Memory B cell (primary cell): ENCODE data around the gene TXNDC17.
A peak's percentile ranks its signal among the peaks of the same experiment; 100 is the strongest.
"Not testable (repeated sequence)": the region's sequence is repeated elsewhere in the genome, so short reads cannot be mapped to it uniquely, and the experiment has no call there.

Experiments used
- ATAC-seq: fragments of 150-1000 bp; cut with Tn5 transposase; 2 replicates; pipeline ENCODE4 v1.10.0; 2021; ENCODE audit warnings: low read depth, mild to moderate bottlenecking, moderate library complexity
- DNase-seq, 2 donors: peaks; one replicate each; pipeline ENCODE4 v3.0.0; 2022; ENCODE audit warnings: low spot score in 2 of 2
- H3K27ac Mint-ChIP-seq: one replicate; pipeline ENCODE4 v1.8.0; 2022; ENCODE audit warnings: mild to moderate bottlenecking, moderate library complexity, mixed read lengths
- H3K27me3 Mint-ChIP-seq: one replicate; pipeline ENCODE4 v1.8.0; 2022; ENCODE audit warnings: mixed read lengths
- H3K36me3 Mint-ChIP-seq: one replicate; pipeline ENCODE4 v1.8.0; 2022; ENCODE audit warnings: mild to moderate bottlenecking, mixed read lengths
- H3K4me1 Mint-ChIP-seq: one replicate; pipeline ENCODE4 v1.8.0; 2022; ENCODE audit warnings: mixed read lengths
- H3K4me3 Mint-ChIP-seq: one replicate; pipeline ENCODE4 v1.8.0; 2022; ENCODE audit warnings: mild to moderate bottlenecking, moderate library complexity, mixed read lengths
- H3K9me3 Mint-ChIP-seq: one replicate; pipeline ENCODE4 v1.8.0; 2022; ENCODE audit warnings: mixed read lengths

TXNDC17 gene

GRCh38 chr17:6641247-6641863 lies 495 bp downstream of the TXNDC17 start:
- Mint-ChIP-seq H3K9me3 (no peaks in the 10 kb centered on the region), H3K27ac (peak overlapping the region; percentile 95), H3K36me3 (peaks cover 7% of the 10 kb centered on the region), H3K27me3 (no peaks in the 10 kb centered on the region), H3K4me3 (peak overlapping the region; percentile 98), H3K4me1 (peaks cover 31% of the 10 kb centered on the region)
- ATAC-seq (no peak), DNase-seq (no peak)

- no peak overlapping the region for H3K4me3 Mint-ChIP-seq
- no peaks in the 10 kb centered on the region for H3K9me3 Mint-ChIP-seq
- DNase-seq (no peak), ATAC-seq (no peak)
- peaks cover 10% of the 10 kb centered on the region for H3K36me3 Mint-ChIP-seq
- H3K27me3 Mint-ChIP-seq: no peaks in the 10 kb centered on the region
- peaks cover 36% of the 10 kb centered on the region for H3K4me1 Mint-ChIP-seq
- H3K27ac Mint-ChIP-seq: no peak overlapping the region
Observed at GRCh38 chr17:6642592-6642991, 1.7 kb downstream of the TXNDC17 start.

- no peaks in the 10 kb centered on the region for H3K9me3 Mint-ChIP-seq
- H3K27ac Mint-ChIP-seq: no peak overlapping the region
- no peak overlapping the region for H3K4me3 Mint-ChIP-seq
- H3K36me3 Mint-ChIP-seq: peaks cover 12% of the 10 kb centered on the region
- DNase-seq (no peak), ATAC-seq (no peak)
- no peaks in the 10 kb centered on the region for H3K27me3 Mint-ChIP-seq
- peaks cover 35% of the 10 kb centered on the region for H3K4me1 Mint-ChIP-seq
Observed at GRCh38 chr17:6643451-6644125, 2.7 kb downstream of the TXNDC17 start.

GRCh38 chr17:6648181-6648580 lies 7.3 kb downstream of the TXNDC17 start:
- Mint-ChIP-seq H3K27ac (peak overlapping the region; percentile 55), H3K36me3 (peaks cover 18% of the 10 kb centered on the region), H3K9me3 (no peaks in the 10 kb centered on the region), H3K4me3 (no peak overlapping the region), H3K27me3 (no peaks in the 10 kb centered on the region), H3K4me1 (peaks cover 40% of the 10 kb centered on the region)
- ATAC-seq (no peak), DNase-seq (no peak)

- ATAC-seq (peak; percentile 84), DNase-seq (peak; percentile 87 to 90)
- Mint-ChIP-seq H3K36me3 (peaks cover 13% of the 10 kb centered on the region), H3K4me1 (peaks cover 50% of the 10 kb centered on the region), H3K27ac (peak within 1 kb of the TSS; percentile 99), H3K4me3 (peak within 1 kb of the TSS; percentile 94), H3K9me3 (no peaks in the 10 kb centered on the region), H3K27me3 (no peaks in the 10 kb centered on the region)
Observed at GRCh38 chr17:6651354-6651918, 10.6 kb downstream of the TXNDC17 start, which contains the start of the genes C17orf100 and MED31. Gene C17orf100 (plus strand): TSS chr17:6651762. CDS start chr17:6651914, 152 bp downstream. Gene MED31 (minus strand): TSS chr17:6651605. CDS start chr17:6651528, 77 bp downstream.

- Mint-ChIP-seq H3K36me3 (peaks cover 12% of the 10 kb centered on the region), H3K27ac (peak overlapping the region; percentile 63), H3K27me3 (no peaks in the 10 kb centered on the region), H3K9me3 (no peaks in the 10 kb centered on the region), H3K4me1 (peaks cover 48% of the 10 kb centered on the region), H3K4me3 (peak overlapping the region; percentile 94)
- DNase-seq: no peak
- no peak for ATAC-seq
Observed at GRCh38 chr17:6651919-6652452, 11.1 kb downstream of the TXNDC17 start.

- no peak for DNase-seq
- Mint-ChIP-seq H3K4me1 (peaks cover 47% of the 10 kb centered on the region), H3K27me3 (no peaks in the 10 kb centered on the region), H3K9me3 (no peaks in the 10 kb centered on the region), H3K27ac (no peak overlapping the region), H3K36me3 (peaks cover 5% of the 10 kb centered on the region), H3K4me3 (no peak overlapping the region)
- no peak for ATAC-seq
Observed at GRCh38 chr17:6654841-6655731, 14.2 kb downstream of the TXNDC17 start.

GRCh38 chr17:6655732-6656361 lies 15.0 kb downstream of the TXNDC17 start:
- H3K9me3 Mint-ChIP-seq, H3K36me3 Mint-ChIP-seq, H3K27ac Mint-ChIP-seq, H3K27me3 Mint-ChIP-seq, DNase-seq, ATAC-seq: not testable (repeated sequence)
- H3K4me1 Mint-ChIP-seq: peaks cover 48% of the 10 kb centered on the region
- peak overlapping the region; percentile 70 for H3K4me3 Mint-ChIP-seq

- peak overlapping the region; percentile 88 for H3K27ac Mint-ChIP-seq
Observed at GRCh38 chr17:6656797-6657632, 16.2 kb downstream of the TXNDC17 start.

GRCh38 chr17:6657633-6658287 lies 16.9 kb downstream of the TXNDC17 start:
- Mint-ChIP-seq H3K4me1 (peaks cover 53% of the 10 kb centered on the region), H3K27ac (peak overlapping the region; percentile 88), H3K36me3 (peaks cover 5% of the 10 kb centered on the region), H3K27me3 (no peaks in the 10 kb centered on the region), H3K9me3 (no peaks in the 10 kb centered on the region), H3K4me3 (peak overlapping the region; percentile 97)
- ATAC-seq (no peak), DNase-seq (no peak)

More at GRCh38 chr17:6656797-6657632, 16.2 kb downstream of the TXNDC17 start:
- not testable (repeated sequence) for H3K36me3 Mint-ChIP-seq, H3K27me3 Mint-ChIP-seq, H3K9me3 Mint-ChIP-seq
- DNase-seq (peak; percentile 38 to 39), ATAC-seq (peak; percentile 83)
- peak overlapping the region; percentile 97 for H3K4me3 Mint-ChIP-seq
- H3K4me1 Mint-ChIP-seq: peaks cover 52% of the 10 kb centered on the region

- not testable (repeated sequence) for H3K27me3 Mint-ChIP-seq, H3K9me3 Mint-ChIP-seq, DNase-seq, ATAC-seq, H3K36me3 Mint-ChIP-seq
- Mint-ChIP-seq H3K27ac (peak overlapping the region; percentile 49), H3K4me1 (peaks cover 48% of the 10 kb centered on the region), H3K4me3 (peak overlapping the region; percentile 97)
Observed at GRCh38 chr17:6658411-6658810, 17.6 kb downstream of the TXNDC17 start.

- peaks cover 6% of the 10 kb centered on the region for H3K36me3 Mint-ChIP-seq
- peaks cover 39% of the 10 kb centered on the region for H3K4me1 Mint-ChIP-seq
- H3K9me3 Mint-ChIP-seq: no peaks in the 10 kb centered on the region
- H3K4me3 Mint-ChIP-seq: peak overlapping the region; percentile 85
- ATAC-seq (no peak), DNase-seq (no peak)
- H3K27ac Mint-ChIP-seq: peak overlapping the region; percentile 12
- H3K27me3 Mint-ChIP-seq: no peaks in the 10 kb centered on the region
Observed at GRCh38 chr17:6660101-6660500, 19.2 kb downstream of the TXNDC17 start.
